Adipocyte (in vitro differentiated cells): ENCODE measurements around the gene MIPOL1.

ENCODE experiments used
- DNase-seq: peaks from one replicate; pipeline ENCODE4 v3.0.0-alpha.2; 2015; ENCODE audit warnings: low read depth
- H3K27me3 ChIP-seq: replicated peaks from 2 replicates; pipeline ENCODE4 v1.7.0; 2013; ENCODE audit warnings: mild to moderate bottlenecking, low read length, moderate library complexity; ENCODE audit not compliant: control insufficient read depth, insufficient read depth
- H3K36me3 ChIP-seq: 2 replicates; pipeline ENCODE4 v1.7.0; 2013; ENCODE audit warnings: low read length, mild to moderate bottlenecking, moderate library complexity; ENCODE audit not compliant: control insufficient read depth, insufficient read depth, severe bottlenecking
- H3K4me1 ChIP-seq: 2 replicates; pipeline ENCODE4 v1.7.0; 2013; ENCODE audit warnings: mild to moderate bottlenecking, low read length, moderate library complexity; ENCODE audit not compliant: control insufficient read depth, insufficient read depth
- H3K4me3 ChIP-seq: 2 replicates; pipeline ENCODE4 v1.7.0; 2013; ENCODE audit warnings: mild to moderate bottlenecking, low read length, moderate library complexity
- H3K9ac ChIP-seq: 2 replicates; pipeline ENCODE4 v1.7.0; 2013; ENCODE audit warnings: mild to moderate bottlenecking, low read length, moderate library complexity
- H3K9me3 ChIP-seq: 2 replicates; pipeline ENCODE4 v1.7.0; 2013; ENCODE audit warnings: mild to moderate bottlenecking, low read length, moderate library complexity; ENCODE audit not compliant: control insufficient read depth

Gene MIPOL1

GRCh38 chr14:37413050-37413449 lies 215.3 kb downstream of the MIPOL1 start:
- Histone ChIP-seq H3K36me3 (no peaks in the 10 kb centered on the region), H3K27me3 (no peaks in the 10 kb centered on the region), H3K9ac (no peak overlapping the region), H3K4me1 (no peaks in the 10 kb centered on the region), H3K9me3 (no peaks in the 10 kb centered on the region), H3K4me3 (no peak overlapping the region)
- no peak for DNase-seq

DNA sequence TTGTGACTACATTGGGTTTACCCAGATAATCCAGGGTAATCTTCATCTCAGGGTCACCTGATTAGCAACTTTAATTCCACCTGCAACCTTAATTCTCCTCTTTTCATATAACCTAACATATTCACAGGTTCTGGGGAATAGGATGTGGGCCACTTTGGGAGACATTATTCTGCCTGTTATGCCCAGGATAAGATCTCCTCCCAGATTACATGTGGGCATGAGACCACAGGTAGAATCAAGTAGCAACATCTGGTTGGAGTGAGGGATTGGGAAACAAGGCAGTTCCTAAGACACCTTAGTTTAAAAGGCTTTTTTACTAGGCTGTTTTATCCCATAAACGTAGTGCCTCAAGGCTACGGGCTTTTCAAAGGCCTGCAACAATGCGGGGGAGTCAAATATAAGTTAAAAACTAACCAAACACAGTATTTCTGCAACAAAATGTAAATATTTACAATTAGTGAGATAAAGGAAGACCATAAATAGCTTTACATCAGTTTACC lies 215.8 kb downstream of the MIPOL1 start:
- DNase-seq: no peak

GRCh38 chr14:37416264-37416663 lies 218.5 kb downstream of the MIPOL1 start:
- no peaks in the 10 kb centered on the region for H3K9me3 ChIP-seq
- no peak for DNase-seq
- no peak overlapping the region for H3K9ac ChIP-seq
- no peaks in the 10 kb centered on the region for H3K4me1 ChIP-seq
- no peak overlapping the region for H3K4me3 ChIP-seq
- no peaks in the 10 kb centered on the region for H3K27me3 ChIP-seq
- no peaks in the 10 kb centered on the region for H3K36me3 ChIP-seq

More for the DNA sequence above, 215.8 kb downstream of the MIPOL1 start:
- Histone ChIP-seq H3K36me3 (no peaks in the 10 kb centered on the region), H3K4me1 (no peaks in the 10 kb centered on the region), H3K4me3 (no peak overlapping the region), H3K9ac (no peak overlapping the region), H3K9me3 (no peaks in the 10 kb centered on the region), H3K27me3 (no peaks in the 10 kb centered on the region)

DNA sequence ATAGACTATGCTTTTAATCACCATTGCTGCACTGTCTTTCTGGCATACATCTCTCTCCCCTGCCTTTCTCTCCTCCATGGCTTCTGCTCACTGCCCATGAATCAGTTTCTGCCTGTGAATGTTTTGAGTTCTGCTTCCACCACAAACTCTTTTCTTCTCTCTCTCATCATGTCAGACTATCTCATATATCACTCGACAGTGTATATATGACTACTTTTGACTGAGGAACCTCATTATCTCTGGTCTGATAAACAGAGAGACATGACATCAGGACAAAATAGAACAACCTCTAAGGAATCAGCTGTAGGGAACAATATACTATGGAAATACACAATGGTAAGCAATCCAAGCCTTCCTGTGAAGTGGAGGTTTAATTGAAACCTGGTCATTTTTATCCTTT lies 219.4 kb downstream of the MIPOL1 start:
- Histone ChIP-seq H3K36me3 (no peaks in the 10 kb centered on the region), H3K4me3 (no peak overlapping the region), H3K27me3 (no peaks in the 10 kb centered on the region), H3K9me3 (no peaks in the 10 kb centered on the region), H3K9ac (no peak overlapping the region), H3K4me1 (no peaks in the 10 kb centered on the region)
- no peak for DNase-seq

- no peak overlapping the region for H3K4me3 ChIP-seq
- H3K36me3 ChIP-seq: no peaks in the 10 kb centered on the region
- no peaks in the 10 kb centered on the region for H3K4me1 ChIP-seq
- H3K9me3 ChIP-seq: no peaks in the 10 kb centered on the region
- DNase-seq: no peak
- no peak overlapping the region for H3K9ac ChIP-seq
- H3K27me3 ChIP-seq: no peaks in the 10 kb centered on the region
Observed at GRCh38 chr14:37417833-37418232, 220.1 kb downstream of the MIPOL1 start.

GRCh38 chr14:37420622-37421021 lies 222.9 kb downstream of the MIPOL1 start:
- Histone ChIP-seq H3K4me1 (no peaks in the 10 kb centered on the region), H3K9ac (no peak overlapping the region), H3K27me3 (no peaks in the 10 kb centered on the region), H3K9me3 (no peaks in the 10 kb centered on the region), H3K36me3 (no peaks in the 10 kb centered on the region), H3K4me3 (no peak overlapping the region)
- no peak for DNase-seq

DNA sequence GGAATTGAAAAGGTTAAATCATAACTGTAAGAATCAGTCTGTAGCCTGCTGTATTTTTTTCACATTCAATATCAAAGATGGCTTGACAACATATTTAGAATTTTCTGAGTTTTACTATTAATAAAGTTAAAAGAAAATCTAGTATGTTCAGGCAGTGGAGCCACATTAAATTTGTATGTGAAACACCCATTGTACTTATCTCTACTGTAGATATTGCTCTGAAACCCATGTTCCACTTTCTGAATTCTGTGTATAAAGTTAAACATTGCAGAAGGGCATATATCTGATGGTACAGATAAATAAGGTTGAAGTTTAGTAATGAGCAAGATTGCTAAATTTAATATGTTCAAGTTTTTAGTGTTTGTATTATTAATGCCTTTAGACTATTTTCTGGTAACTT lies 224.6 kb downstream of the MIPOL1 start:
- H3K4me3 ChIP-seq: no peak overlapping the region
- no peaks in the 10 kb centered on the region for H3K9me3 ChIP-seq
- H3K4me1 ChIP-seq: no peaks in the 10 kb centered on the region
- DNase-seq: no peak
- H3K27me3 ChIP-seq: no peaks in the 10 kb centered on the region
- H3K9ac ChIP-seq: no peak overlapping the region
- H3K36me3 ChIP-seq: no peaks in the 10 kb centered on the region

DNA sequence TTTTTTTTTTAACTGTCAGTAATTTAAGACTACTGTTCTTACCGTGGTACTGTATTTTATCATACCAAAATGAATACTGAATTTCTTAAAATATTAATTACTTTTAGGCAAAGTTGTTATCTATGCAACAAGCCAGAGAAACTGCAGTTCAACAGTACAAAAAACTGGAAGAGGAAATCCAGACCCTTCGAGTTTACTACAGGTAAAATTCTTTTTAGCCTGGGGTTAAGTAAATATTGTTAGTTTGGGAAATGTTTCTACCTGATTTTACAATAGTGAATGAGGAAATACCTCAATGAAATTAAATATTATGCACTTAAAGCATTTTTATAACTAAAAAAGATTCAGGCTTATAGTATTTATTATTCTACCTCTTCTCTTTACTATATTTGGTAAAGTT lies 225.0 kb downstream of the MIPOL1 start:
- no peaks in the 10 kb centered on the region for H3K36me3 ChIP-seq
- no peak overlapping the region for H3K9ac ChIP-seq
- no peak for DNase-seq
- H3K4me3 ChIP-seq: no peak overlapping the region
- no peaks in the 10 kb centered on the region for H3K4me1 ChIP-seq
- no peaks in the 10 kb centered on the region for H3K27me3 ChIP-seq
- H3K9me3 ChIP-seq: no peaks in the 10 kb centered on the region

GRCh38 chr14:37428954-37429353 lies 231.2 kb downstream of the MIPOL1 start:
- H3K27me3 ChIP-seq: no peaks in the 10 kb centered on the region
- H3K9ac ChIP-seq: no peak overlapping the region
- no peaks in the 10 kb centered on the region for H3K9me3 ChIP-seq
- no peaks in the 10 kb centered on the region for H3K4me1 ChIP-seq
- no peaks in the 10 kb centered on the region for H3K36me3 ChIP-seq
- no peak overlapping the region for H3K4me3 ChIP-seq
- no peak for DNase-seq

- Histone ChIP-seq H3K27me3 (no peaks in the 10 kb centered on the region), H3K4me1 (no peaks in the 10 kb centered on the region), H3K9me3 (no peaks in the 10 kb centered on the region), H3K9ac (no peak overlapping the region), H3K36me3 (no peaks in the 10 kb centered on the region), H3K4me3 (no peak overlapping the region)
- no peak for DNase-seq
Observed at GRCh38 chr14:37429618-37430017, 231.9 kb downstream of the MIPOL1 start.

GRCh38 chr14:37434867-37435266 lies 237.1 kb downstream of the MIPOL1 start:
- H3K36me3 ChIP-seq: no peaks in the 10 kb centered on the region
- H3K27me3 ChIP-seq: no peaks in the 10 kb centered on the region
- no peak overlapping the region for H3K4me3 ChIP-seq
- H3K4me1 ChIP-seq: no peaks in the 10 kb centered on the region
- no peak for DNase-seq
- no peak overlapping the region for H3K9ac ChIP-seq
- H3K9me3 ChIP-seq: no peaks in the 10 kb centered on the region

DNA sequence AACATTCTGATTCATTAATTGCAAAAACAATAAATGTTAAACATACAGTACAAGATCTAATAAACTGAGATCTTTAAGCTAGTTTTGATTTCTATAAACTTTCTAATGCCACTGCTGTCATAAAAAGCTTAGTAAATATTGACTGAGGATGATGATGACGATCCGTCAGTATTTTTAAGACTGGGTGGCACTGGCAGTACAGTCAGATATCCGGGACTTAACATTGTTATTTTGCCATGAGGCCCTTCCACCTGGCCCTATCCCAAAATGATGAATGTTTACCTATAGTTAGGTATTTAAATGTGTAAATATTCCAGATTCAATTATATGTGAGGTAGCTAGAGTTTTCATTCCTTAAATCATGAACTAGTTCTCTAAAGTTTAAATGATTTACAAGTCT lies 238.8 kb downstream of the MIPOL1 start:
- H3K27me3 ChIP-seq: no peaks in the 10 kb centered on the region
- no peaks in the 10 kb centered on the region for H3K9me3 ChIP-seq
- no peaks in the 10 kb centered on the region for H3K36me3 ChIP-seq
- H3K4me3 ChIP-seq: no peak overlapping the region
- H3K9ac ChIP-seq: no peak overlapping the region
- H3K4me1 ChIP-seq: no peaks in the 10 kb centered on the region
- no peak for DNase-seq
